IPS-20b (cell line): Measurements from ENCODE around the gene B3GAT1.

Experiments
- H3K27ac ChIP-seq: one replicate; pipeline ENCODE4 v1.5.1; 2013; ENCODE audit warnings: low read length
- H3K27me3 ChIP-seq: 2 replicates; pipeline ENCODE4 v1.6.1; 2013; ENCODE audit warnings: mild to moderate bottlenecking, low read length, inconsistent platforms; ENCODE audit not compliant: insufficient read depth
- H3K36me3 ChIP-seq: 2 replicates; pipeline ENCODE4 v1.6.1; 2013; ENCODE audit warnings: low read depth, mild to moderate bottlenecking, inconsistent platforms, low read length, moderate library complexity; ENCODE audit not compliant: insufficient read depth
- H3K4me1 ChIP-seq: 2 replicates; pipeline ENCODE4 v1.6.1; 2013; ENCODE audit warnings: mild to moderate bottlenecking, control low read depth, inconsistent platforms, low read length, moderate library complexity; ENCODE audit not compliant: insufficient read depth
- H3K4me3 ChIP-seq: 2 replicates; pipeline ENCODE4 v1.5.1; 2013; ENCODE audit warnings: mild to moderate bottlenecking, low read length, inconsistent platforms
- H3K9ac ChIP-seq: 2 replicates; pipeline ENCODE4 v1.6.1; 2013; ENCODE audit warnings: low read depth, mild to moderate bottlenecking, inconsistent platforms, low read length, moderate library complexity
- H3K9me3 ChIP-seq: 2 replicates; pipeline ENCODE4 v1.6.1; 2013; ENCODE audit warnings: mild to moderate bottlenecking, low read depth, low read length, inconsistent platforms; ENCODE audit not compliant: insufficient read depth

B3GAT1 gene

DNA sequence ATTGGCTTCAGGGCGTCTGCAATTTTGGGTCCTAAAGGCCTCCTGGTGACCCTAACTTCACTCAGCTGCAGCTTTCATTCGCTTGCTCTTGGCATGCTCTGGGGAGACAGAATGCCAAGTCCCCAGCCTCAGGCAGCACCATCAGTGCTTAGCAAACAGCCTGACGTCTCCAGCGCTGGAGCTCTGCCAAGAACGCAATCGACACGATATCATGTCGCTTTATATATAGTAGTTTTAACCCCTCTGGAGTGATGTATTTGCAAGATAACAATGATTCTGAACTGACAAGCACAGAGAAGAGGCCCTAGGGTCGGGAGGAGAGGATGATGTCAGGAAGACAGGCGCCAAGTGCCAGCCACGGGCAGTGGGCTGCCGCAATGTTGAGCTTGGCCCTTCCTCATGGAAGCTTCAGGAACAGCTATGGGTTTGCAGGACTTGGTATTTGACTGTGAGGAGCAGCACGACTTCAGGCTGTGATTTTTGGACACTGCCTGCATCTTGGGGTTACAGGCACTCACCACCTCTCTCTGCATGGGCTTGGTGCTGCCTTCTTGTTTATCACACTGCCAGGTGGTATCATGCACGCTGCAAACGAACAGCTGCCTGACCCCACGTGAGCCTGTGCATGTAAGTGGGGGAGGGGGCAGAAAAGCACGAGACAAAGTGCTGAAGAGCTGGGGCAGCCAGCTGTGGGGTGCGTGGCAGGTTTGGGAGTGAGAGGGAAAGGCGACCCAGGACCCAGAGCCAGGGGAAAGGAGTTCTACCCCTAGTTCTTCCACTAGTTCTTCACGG is 26.1 kb downstream of the B3GAT1 start:
- no peaks in the 10 kb centered on the region for H3K9me3 ChIP-seq
- no peak overlapping the region for H3K9ac ChIP-seq
- H3K4me3 ChIP-seq = no peak overlapping the region
- peaks cover 24% of the 10 kb centered on the region for H3K36me3 ChIP-seq
- no peaks in the 10 kb centered on the region for H3K27me3 ChIP-seq
- H3K27ac ChIP-seq = no peak overlapping the region
- no peaks in the 10 kb centered on the region for H3K4me1 ChIP-seq

- no peaks in the 10 kb centered on the region for H3K9me3 ChIP-seq
- H3K9ac ChIP-seq = no peak overlapping the region
- H3K4me3 ChIP-seq = no peak overlapping the region
- no peak overlapping the region for H3K27ac ChIP-seq
- no peaks in the 10 kb centered on the region for H3K27me3 ChIP-seq
- H3K4me1 ChIP-seq = no peaks in the 10 kb centered on the region
- H3K36me3 ChIP-seq = peaks cover 24% of the 10 kb centered on the region
Measured at GRCh38 chr11:134385171-134385570, 26.9 kb downstream of the B3GAT1 start.

- no peaks in the 10 kb centered on the region for H3K9me3 ChIP-seq
- H3K4me3 ChIP-seq = no peak overlapping the region
Measured at GRCh38 chr11:134384406-134384805, 27.6 kb downstream of the B3GAT1 start.

GRCh38 chr11:134383576-134384221 is 28.3 kb downstream of the B3GAT1 start:
- H3K9ac ChIP-seq = no peak overlapping the region
- H3K36me3 ChIP-seq = peaks cover 23% of the 10 kb centered on the region
- H3K4me3 ChIP-seq = no peak overlapping the region
- H3K27ac ChIP-seq = no peak overlapping the region
- H3K4me1 ChIP-seq = no peaks in the 10 kb centered on the region
- H3K9me3 ChIP-seq = no peaks in the 10 kb centered on the region
- H3K27me3 ChIP-seq = no peaks in the 10 kb centered on the region

More at GRCh38 chr11:134384406-134384805, 27.6 kb downstream of the B3GAT1 start:
- Histone ChIP-seq H3K4me1 (no peaks in the 10 kb centered on the region), H3K9ac (no peak overlapping the region), H3K27ac (no peak overlapping the region), H3K36me3 (peaks cover 23% of the 10 kb centered on the region), H3K27me3 (no peaks in the 10 kb centered on the region)

DNA sequence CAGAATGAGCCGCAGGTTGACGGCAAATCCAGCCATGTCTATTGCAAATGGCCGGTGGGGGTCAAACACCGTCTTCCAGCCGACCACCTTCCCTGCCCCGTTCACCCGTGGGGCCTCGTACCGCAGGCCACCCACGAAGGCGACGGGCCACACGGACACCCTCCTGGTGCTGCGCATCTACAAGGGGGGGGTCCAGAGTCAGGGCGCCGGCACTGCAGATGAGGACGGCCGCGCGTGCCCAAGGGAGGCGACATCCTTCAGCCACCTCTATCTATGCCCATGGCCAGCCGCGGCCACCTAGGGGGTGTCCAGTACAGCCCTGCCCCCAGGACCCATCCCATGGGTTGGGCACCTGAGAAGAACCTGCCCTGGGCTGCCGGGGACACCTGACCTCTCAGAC is 29.2 kb downstream of the B3GAT1 start:
- no peaks in the 10 kb centered on the region for H3K4me1 ChIP-seq
- no peak overlapping the region for H3K9ac ChIP-seq
- peaks cover 23% of the 10 kb centered on the region for H3K36me3 ChIP-seq
- H3K4me3 ChIP-seq = no peak overlapping the region
- no peak overlapping the region for H3K27ac ChIP-seq
- no peaks in the 10 kb centered on the region for H3K27me3 ChIP-seq
- H3K9me3 ChIP-seq = no peaks in the 10 kb centered on the region

GRCh38 chr11:134382257-134382656 is 29.8 kb downstream of the B3GAT1 start:
- H3K9ac ChIP-seq = no peak overlapping the region

GRCh38 chr11:134380785-134381184 is 31.3 kb downstream of the B3GAT1 start:
- Histone ChIP-seq H3K9ac (no peak overlapping the region), H3K27me3 (no peaks in the 10 kb centered on the region), H3K9me3 (no peaks in the 10 kb centered on the region), H3K4me1 (no peaks in the 10 kb centered on the region; the same call in 1 of the 2 replicates), H3K4me3 (no peak overlapping the region), H3K27ac (no peak overlapping the region), H3K36me3 (peaks cover 21% of the 10 kb centered on the region)

More at GRCh38 chr11:134382257-134382656, 29.8 kb downstream of the B3GAT1 start:
- Histone ChIP-seq H3K9me3 (no peaks in the 10 kb centered on the region), H3K27me3 (no peaks in the 10 kb centered on the region), H3K36me3 (peaks cover 23% of the 10 kb centered on the region), H3K27ac (no peak overlapping the region), H3K4me3 (no peak overlapping the region), H3K4me1 (no peaks in the 10 kb centered on the region)

DNA sequence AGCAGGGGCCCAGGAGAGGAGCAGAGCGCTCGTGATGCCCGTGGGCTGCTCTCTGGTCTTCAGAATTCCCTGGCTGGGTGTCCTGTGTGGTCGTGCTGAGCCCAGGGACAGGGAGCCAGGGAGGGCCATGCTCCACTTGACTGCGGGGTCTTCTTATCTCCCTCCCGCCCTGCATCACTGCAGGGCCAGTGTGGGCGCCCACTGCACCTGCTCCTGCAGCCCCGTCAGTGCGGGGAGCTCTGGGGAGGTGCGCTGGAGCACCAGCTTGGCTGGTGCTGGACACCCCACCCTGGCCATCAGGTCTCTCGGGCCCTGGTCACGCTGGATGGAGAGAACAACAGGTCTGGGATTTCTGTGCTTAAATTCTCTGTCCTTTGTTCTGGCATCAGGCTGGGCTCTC is 31.8 kb downstream of the B3GAT1 start:
- Histone ChIP-seq H3K27me3 (no peaks in the 10 kb centered on the region), H3K9me3 (no peaks in the 10 kb centered on the region), H3K4me3 (no peak overlapping the region), H3K36me3 (peaks cover 21% of the 10 kb centered on the region), H3K9ac (no peak overlapping the region), H3K27ac (no peak overlapping the region), H3K4me1 (no peaks in the 10 kb centered on the region; the same call in 1 of the 2 replicates)

DNA sequence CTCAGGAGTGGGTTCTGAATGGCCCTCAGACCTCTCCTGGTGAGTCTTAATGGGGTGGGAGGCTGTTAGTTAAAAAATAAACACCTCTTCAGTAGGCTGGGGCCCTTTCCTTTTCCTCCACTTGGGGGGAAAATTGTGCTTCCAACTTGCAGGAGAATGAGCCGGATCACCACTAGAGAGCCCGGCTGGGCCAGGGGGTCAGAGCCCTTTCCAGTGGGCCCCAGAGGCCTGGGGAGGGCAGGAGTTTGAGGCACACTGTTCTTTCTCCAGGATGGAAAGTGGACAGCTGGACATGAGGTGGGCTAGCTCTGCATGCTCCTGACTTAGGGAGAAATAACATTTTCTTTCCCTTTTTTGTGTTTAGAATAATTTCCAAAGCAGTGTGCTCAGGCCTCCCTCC is 32.8 kb downstream of the B3GAT1 start:
- H3K4me3 ChIP-seq = no peak overlapping the region
- no peaks in the 10 kb centered on the region for H3K9me3 ChIP-seq
- H3K27me3 ChIP-seq = no peaks in the 10 kb centered on the region
- H3K9ac ChIP-seq = no peak overlapping the region
- no peaks in the 10 kb centered on the region; the same call in 1 of the 2 replicates for H3K4me1 ChIP-seq
- H3K36me3 ChIP-seq = peaks cover 21% of the 10 kb centered on the region
- H3K27ac ChIP-seq = no peak overlapping the region

GRCh38 chr11:134377876-134378275 is 34.2 kb downstream of the B3GAT1 start:
- H3K4me1 ChIP-seq = no peaks in the 10 kb centered on the region; the same call in 1 of the 2 replicates
- H3K27me3 ChIP-seq = no peaks in the 10 kb centered on the region
- no peaks in the 10 kb centered on the region for H3K9me3 ChIP-seq

GRCh38 chr11:134376150-134376921 is 35.7 kb downstream of the B3GAT1 start:
- H3K9ac ChIP-seq = no peak overlapping the region
- H3K27ac ChIP-seq = no peak overlapping the region
- H3K4me1 ChIP-seq = no peaks in the 10 kb centered on the region; the same call in 1 of the 2 replicates
- H3K27me3 ChIP-seq = no peaks in the 10 kb centered on the region
- H3K9me3 ChIP-seq = no peaks in the 10 kb centered on the region
- peaks cover 7% of the 10 kb centered on the region; the same call in 1 of the 2 replicates for H3K36me3 ChIP-seq
- no peak overlapping the region for H3K4me3 ChIP-seq

More at GRCh38 chr11:134377876-134378275, 34.2 kb downstream of the B3GAT1 start:
- no peak overlapping the region for H3K27ac ChIP-seq
- no peak overlapping the region for H3K9ac ChIP-seq
- H3K4me3 ChIP-seq = no peak overlapping the region
- H3K36me3 ChIP-seq = peaks cover 21% of the 10 kb centered on the region
